HCT116 (cell line): ENCODE measurements around the gene FFAR1. TPM values are rescaled to one million over a fixed set of nuclear protein-coding genes. Genes with fewer than 3 reads are reported as not detected.

Experiments
- ATAC-seq: fragments of 200-7000 bp; cut with Tn5 transposase; 2 replicates; pipeline ENCODE4 v1.9.1; 2020; ENCODE audit warnings: mild to moderate bottlenecking, moderate library complexity
- BruUV-seq: library from RNA; stranded (reverse); fragments of 400-500 nt; replicated peaks from 2 replicates; lab custom pipeline; 2021; lab: Mats Ljungman, UMichigan
- CTCF ChIA-PET: fragments of 300-600 bp; sonication (Branson Sonifier 250); formaldehyde crosslinking; loops from one replicate; lab custom pipeline; 2021; ENCODE audit warnings: antibody characterized with exemption; lab: Charles Lee
- POLR2A ChIA-PET: fragments of 300-600, 350-600 bp; sonication (Branson Sonifier 250); formaldehyde crosslinking; loops from one replicate; lab custom pipeline; 2021; ENCODE audit warnings: antibody characterized with exemption; lab: Charles Lee
- RAD21 ChIA-PET, 2 experiments: fragments of 300-600 bp; sonication (Branson Sonifier 250); formaldehyde crosslinking; loops; one replicate each; lab custom pipeline; 2023; ENCODE audit warnings: low total read pairs in 2 of 2; ENCODE audit not compliant: uncharacterized antibody in 2 of 2, unreplicated experiment in 2 of 2, low non-redundant PET in 1 of 2; lab: Charles Lee
- DNase-seq: peaks from one replicate; pipeline ENCODE4 v3.0.0-alpha.2; 2010; ENCODE audit warnings: low read depth, low spot score
- H2AFZ ChIP-seq: fragments of 200-600 bp; shearing (Covaris generic), sonication (generic); 2 replicates; pipeline ENCODE4 v1.6.1; 2017; ENCODE audit warnings: low read depth, mixed run types, mixed read lengths, antibody characterized with exemption, low read length; ENCODE audit not compliant: poor library complexity, severe bottlenecking
- H3K27ac ChIP-seq: 2 replicates; pipeline ENCODE4 v1.5.1; 2012; ENCODE audit warnings: low read depth, low read length
- H3K27me3 ChIP-seq: fragments of 200-600 bp; sonication (generic); 2 replicates; pipeline ENCODE4 v1.6.1; 2016; ENCODE audit warnings: mixed run types, low read length, mixed read lengths; ENCODE audit not compliant: insufficient read depth
- H3K36me3 ChIP-seq, 2 experiments: fragments of 200-500 bp in 1 of 2; fragments of 200-600 bp in 1 of 2; sonication (Bioruptor generic) in 1 of 2; sonication (generic) in 1 of 2; 2 replicates each; pipeline versions ENCODE4 v1.5.1 to v1.6.1; 2014 to 2016; ENCODE audit warnings: low read length in 2 of 2, inconsistent platforms in 1 of 2, mixed read lengths in 1 of 2, mixed run types in 1 of 2; ENCODE audit not compliant: insufficient read depth in 2 of 2, control insufficient read depth in 1 of 2
- H3K4me1 ChIP-seq, 2 experiments: fragments of 200-600 bp in 1 of 2; sonication (generic) in 1 of 2; 2 replicates each; pipeline versions ENCODE4 v1.5.1 to v1.6.1; 2012 to 2017; ENCODE audit warnings: low read length in 2 of 2, inconsistent platforms in 1 of 2, mild to moderate bottlenecking in 1 of 2, mixed read lengths in 1 of 2, mixed run types in 1 of 2, moderate library complexity in 1 of 2; ENCODE audit not compliant: insufficient read depth in 2 of 2, control insufficient read depth in 1 of 2
- H3K4me2 ChIP-seq: fragments of 200-600 bp; sonication (generic); 2 replicates; pipeline ENCODE4 v1.6.1; 2017; ENCODE audit warnings: mixed run types, low read length, mixed read lengths
- H3K4me3 ChIP-seq, 2 experiments: fragments of 200-600 bp in 1 of 2; sonication (generic) in 1 of 2; replicated peaks in 1 of 2; 2 replicates each; pipeline ENCODE4 v1.5.1; 2011 to 2016; ENCODE audit warnings: low read length in 2 of 2, control low read depth in 1 of 2, low read depth in 1 of 2, mild to moderate bottlenecking in 1 of 2, mixed read lengths in 1 of 2, mixed run types in 1 of 2
- H3K79me2 ChIP-seq: fragments of 200-600 bp; sonication (generic); 2 replicates; pipeline ENCODE4 v1.6.1; 2017; ENCODE audit warnings: mild to moderate bottlenecking, mixed run types, low read length, moderate library complexity, mixed read lengths; ENCODE audit not compliant: insufficient read depth
- H3K9ac ChIP-seq: fragments of 200-600 bp; sonication (generic); 2 replicates; pipeline ENCODE4 v1.6.1; 2016; ENCODE audit warnings: low read length, mixed read lengths
- H3K9me2 ChIP-seq: fragments of 200-600 bp; sonication (generic), shearing (Covaris generic); 2 replicates; pipeline ENCODE4 v1.6.1; 2017; ENCODE audit warnings: mixed run types, mild to moderate bottlenecking, moderate library complexity; ENCODE audit not compliant: insufficient read depth
- H3K9me3 ChIP-seq, 2 experiments: fragments of 200-500 bp in 1 of 2; fragments of 200-600 bp in 1 of 2; sonication (Bioruptor generic) in 1 of 2; sonication (generic) in 1 of 2; 2 replicates each; pipeline ENCODE4 v1.6.1; 2014 to 2017; ENCODE audit warnings: low read length in 2 of 2, mixed read lengths in 2 of 2, inconsistent platforms in 1 of 2, low read depth in 1 of 2, mild to moderate bottlenecking in 1 of 2, mixed run types in 1 of 2, moderate library complexity in 1 of 2; ENCODE audit not compliant: control insufficient read depth in 1 of 2, insufficient read depth in 1 of 2
- H4K20me1 ChIP-seq: fragments of 200-600 bp; sonication (generic), shearing (Covaris generic); 2 replicates; pipeline ENCODE4 v1.6.1; 2017; ENCODE audit warnings: mixed run types, mild to moderate bottlenecking, moderate library complexity; ENCODE audit not compliant: insufficient read depth
- ATF3 ChIP-seq: IDR thresholded peaks from 2 replicates; pipeline ENCODE4 v1.6.1; 2012
- CTCF ChIP-seq, 3 experiments: fragments of 200-600 bp in 1 of 3; sonication (generic) in 1 of 3; IDR thresholded peaks in 2 of 3; conservative IDR thresholded peaks in 1 of 3; 2 replicates each; pipeline ENCODE4 v1.5.1; 2012 to 2017; ENCODE audit warnings: low read depth in 2 of 3, low read length in 2 of 3, antibody characterized with exemption in 1 of 3, borderline replicate concordance in 1 of 3, control low read depth in 1 of 3, mild to moderate bottlenecking in 1 of 3, mixed read lengths in 1 of 3, mixed run types in 1 of 3, moderate library complexity in 1 of 3; ENCODE audit not compliant: insufficient read depth in 1 of 3
- JUND ChIP-seq: IDR thresholded peaks from 2 replicates; pipeline ENCODE4 v1.6.1; 2012
- POLR2A ChIP-seq: IDR thresholded peaks from 2 replicates; pipeline ENCODE4 v1.7.0; 2011; ENCODE audit warnings: borderline replicate concordance; ENCODE audit not compliant: insufficient read depth, insufficient read length; ENCODE audit errors: extremely low read depth
- REST ChIP-seq: IDR thresholded peaks from 2 replicates; pipeline ENCODE4 v1.6.1; 2012; ENCODE audit warnings: low read depth
- SP1 ChIP-seq: IDR thresholded peaks from 2 replicates; pipeline ENCODE4 v1.6.1; 2012; ENCODE audit warnings: low read depth
- SRF ChIP-seq: IDR thresholded peaks from 2 replicates; pipeline ENCODE4 v1.6.1; 2012; ENCODE audit warnings: low read depth
- ZBTB33 ChIP-seq: IDR thresholded peaks from 2 replicates; pipeline ENCODE4 v1.6.1; 2011; ENCODE audit warnings: mild to moderate bottlenecking, low read length, moderate library complexity; ENCODE audit not compliant: insufficient replicate concordance; ENCODE audit errors: extremely low read depth
- intact Hi-C: fragments of 100-400 bp; cut with micrococcal nuclease; formaldehyde crosslinking; loops from 2 replicates; pipeline ENCODE4 v1.10.0; 2022
- total RNA-seq: library from RNA; stranded (reverse); gene quantifications from one replicate; pipeline ENCODE4 v1.2.1, GENCODE V29; 2021; ENCODE audit not compliant: unreplicated experiment

Gene FFAR1
- total RNA-seq, 1 experiment from 2014 or later, result not detected

GRCh38 chr19:35363711-35364425 lies 16.2 kb downstream of the FFAR1 start:
- no TSS peak for BruUV-seq
- H4K20me1 ChIP-seq, result no peaks in the 10 kb centered on the region
- H3K9me3 ChIP-seq, result no peaks in the 10 kb centered on the region
- no peak overlapping the region for H3K9ac ChIP-seq
- no peak overlapping the region for H3K4me3 ChIP-seq
- H3K4me2 ChIP-seq, result no peak overlapping the region
- H2AFZ ChIP-seq, result no peak overlapping the region
- ChIA-PET POLR2A (no interaction called here), CTCF (no interaction called here), RAD21 (no interaction called here)
- no peak for TF ChIP-seq ATF3
- no peaks in the 10 kb centered on the region for H3K4me1 ChIP-seq
- no peaks in the 10 kb centered on the region for H3K79me2 ChIP-seq
- ATAC-seq (no peak), DNase-seq (no peak)
- peaks cover 3% of the 10 kb centered on the region for H3K27me3 ChIP-seq
- H3K27ac ChIP-seq, result no peak overlapping the region
- intact Hi-C loops, result no loop called here
- H3K9me2 ChIP-seq, result no peaks in the 10 kb centered on the region
- H3K36me3 ChIP-seq, result no peaks in the 10 kb centered on the region

GRCh38 chr19:35365303-35365702 lies 17.6 kb downstream of the FFAR1 start:
- intact Hi-C loops, result no loop called here
- no TSS peak for BruUV-seq
- H3K9me2 ChIP-seq, result no peaks in the 10 kb centered on the region

More at GRCh38 chr19:35365303-35365702, 17.6 kb downstream of the FFAR1 start:
- Histone ChIP-seq H3K79me2 (no peaks in the 10 kb centered on the region), H3K4me2 (no peak overlapping the region), H3K36me3 (no peaks in the 10 kb centered on the region), H3K27me3 (peaks cover 3% of the 10 kb centered on the region), H3K27ac (no peak overlapping the region), H3K9ac (no peak overlapping the region), H3K4me1 (no peaks in the 10 kb centered on the region), H3K4me3 (no peak overlapping the region), H2AFZ (no peak overlapping the region), H3K9me3 (no peaks in the 10 kb centered on the region), H4K20me1 (no peaks in the 10 kb centered on the region)
- no peak for TF ChIP-seq SP1
- TF ChIP-seq CTCF (IDR thresholded peaks at IDR 0.05 in 2 of 3, conservative IDR thresholded peaks at IDR 0.05 in 1 of 3; ENCODE audit: borderline replicate concordance in 1 of 3, insufficient read depth in 1 of 3, low read depth in 2 of 3, low read length in 2 of 3), result no peak
- TF ChIP-seq POLR2A, result no peak
- TF ChIP-seq REST, result no peak
- no peak for TF ChIP-seq ZBTB33
- TF ChIP-seq JUND, result no peak
- no peak for TF ChIP-seq SRF
- ChIA-PET CTCF (no interaction called here), POLR2A (no interaction called here), RAD21 (no interaction called here)
- DNase-seq, result no peak
- no peak for ATAC-seq
